ENCODE data around the gene PKN3.
"Not testable (repeated sequence)": the region's sequence is repeated elsewhere in the genome, so short reads cannot be mapped to it uniquely, and the experiment has no call there.

The PKN3 gene

GRCh38 chr9:128702445-128702948 lies at the start of gene PKN3:
TSS of gene PKN3 (plus strand) at chr9:128702503. CDS start at chr9:128702916, 413 bp downstream.
- DNase-seq (ENCODE audit: extremely low spot score, insufficient read length, low read depth) (peak; percentile 93), FAIRE-seq (no peak)

GRCh38 chr9:128653908-128654307 lies 48.4 kb upstream of the PKN3 start:
- DNase-seq (ENCODE audit: extremely low spot score, insufficient read length, low read depth) (no peak), FAIRE-seq (no peak)

DNA sequence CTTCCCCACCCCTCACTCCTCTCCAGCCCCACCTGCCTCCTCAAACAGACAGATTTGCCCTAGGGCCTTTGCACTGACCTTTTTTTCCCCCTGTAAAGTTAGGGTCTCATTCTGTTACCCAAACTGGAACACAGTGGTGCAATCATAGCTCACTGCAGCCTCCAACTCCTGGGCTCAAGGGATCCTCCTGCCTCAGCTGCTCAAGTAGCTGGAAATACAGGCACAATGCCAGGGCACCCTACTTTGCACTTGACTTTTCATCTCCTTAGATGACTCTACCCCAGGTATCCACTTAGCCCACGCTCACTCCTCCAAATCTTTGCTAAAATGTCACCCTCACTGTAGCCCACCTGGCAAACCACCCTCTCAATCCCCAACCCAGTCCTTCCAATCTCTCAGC lies 47.8 kb upstream of the PKN3 start:
- FAIRE-seq (no peak), DNase-seq (ENCODE audit: extremely low spot score, insufficient read length, low read depth) (no peak)

DNA sequence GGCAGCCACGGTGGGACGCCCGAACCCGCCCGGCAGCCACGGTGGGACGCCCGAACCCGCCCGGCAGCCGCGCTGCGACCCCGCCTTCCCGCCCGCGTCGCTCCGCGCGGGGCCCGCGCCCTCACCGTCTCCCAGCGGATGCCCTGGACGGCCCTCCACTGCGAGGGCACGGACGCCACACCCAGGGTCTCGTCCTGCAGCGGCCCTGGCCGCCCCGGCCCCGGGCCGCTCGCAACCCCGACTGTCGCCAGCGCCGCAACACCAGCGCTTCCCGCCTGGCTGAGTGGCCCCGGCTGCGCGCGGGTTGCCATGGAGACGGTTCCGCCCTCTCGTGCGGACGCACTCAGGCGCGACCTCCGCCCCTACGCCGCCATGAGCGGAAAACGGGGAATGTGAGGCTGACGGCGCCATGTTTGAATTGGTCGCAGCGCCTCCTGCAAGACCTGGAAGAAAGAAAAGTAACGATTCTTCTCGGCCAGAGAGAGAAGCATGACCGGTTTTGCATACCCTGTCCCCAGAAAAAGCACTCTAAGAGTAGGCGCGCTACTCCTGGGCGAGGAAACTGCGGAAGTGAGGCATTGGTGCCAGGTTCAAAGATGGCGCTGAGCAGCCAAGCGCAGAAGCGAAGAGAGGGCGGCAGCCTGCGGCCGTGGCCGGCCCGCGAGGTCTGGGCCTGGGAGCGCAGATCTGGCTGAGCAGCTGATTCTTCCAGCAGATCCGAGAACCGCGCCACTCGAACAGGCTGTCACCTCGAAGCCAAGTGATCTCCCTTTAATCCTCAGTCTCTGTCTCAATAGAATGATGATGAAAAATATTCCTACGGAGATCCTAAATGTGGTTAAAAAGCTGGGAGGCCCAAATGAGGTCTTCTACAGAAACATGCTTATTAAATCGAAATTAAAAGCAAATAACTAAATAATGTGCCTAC lies 45.6 kb upstream of the PKN3 start, which contains the start of gene DYNC2I2:
TSS of gene DYNC2I2 (minus strand) at position 432 of the 928 bp plus-strand sequence. CDS start at position 311, 121 bp downstream.
- DNase-seq (ENCODE audit: extremely low spot score, insufficient read length, low read depth) (peak; percentile 69), FAIRE-seq (peak; percentile 79)

DNA sequence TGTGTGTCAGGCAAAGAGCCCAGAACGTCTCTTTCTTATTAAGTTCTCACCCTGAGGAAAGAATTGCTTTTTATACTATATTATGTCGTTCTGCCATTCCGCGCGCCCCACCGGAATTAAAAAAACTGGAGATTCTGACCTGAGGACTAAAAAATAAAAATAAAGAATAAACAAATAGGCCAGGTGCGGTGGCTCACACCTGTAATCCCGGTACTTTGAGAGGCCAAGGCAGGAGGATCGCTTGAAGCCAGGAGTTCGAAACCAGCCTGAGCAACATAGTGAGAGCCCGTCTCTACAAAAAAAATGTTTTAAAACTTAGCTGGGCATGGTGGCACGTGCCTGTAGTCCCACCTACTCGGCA lies 45.0 kb upstream of the PKN3 start:
- FAIRE-seq (no peak), DNase-seq (ENCODE audit: extremely low spot score, insufficient read length, low read depth) (no peak)

GRCh38 chr9:128657796-128658195 lies 44.5 kb upstream of the PKN3 start:
- no peak for DNase-seq (ENCODE audit: extremely low spot score, insufficient read length, low read depth)
- FAIRE-seq = no peak

GRCh38 chr9:128666481-128666941 lies 35.8 kb upstream of the PKN3 start:
- not testable (repeated sequence) for FAIRE-seq; DNase-seq (ENCODE audit: extremely low spot score, insufficient read length, low read depth)

- FAIRE-seq (no peak), DNase-seq (ENCODE audit: extremely low spot score, insufficient read length, low read depth) (no peak)
Observed at GRCh38 chr9:128669786-128670185, 32.5 kb upstream of the PKN3 start.

DNA sequence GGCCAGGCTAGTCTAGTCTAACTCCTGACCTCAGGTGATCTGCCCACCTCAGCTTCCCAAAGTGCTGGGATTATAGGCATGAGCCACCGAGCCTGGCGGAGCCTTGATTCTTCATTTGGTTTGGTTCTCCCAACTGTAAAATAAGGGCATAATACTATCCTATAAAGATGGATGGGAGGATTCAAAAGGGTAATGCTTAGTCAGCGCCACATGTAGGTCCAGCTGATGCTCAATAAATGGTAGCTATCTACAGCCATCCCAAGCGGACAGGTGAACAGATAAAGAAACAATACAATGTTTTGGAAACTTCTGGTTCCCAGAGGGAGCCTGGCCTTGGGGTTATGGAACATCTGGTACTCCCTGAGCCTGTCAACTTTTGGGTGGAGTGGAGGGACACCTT lies 26.9 kb upstream of the PKN3 start:
- DNase-seq (ENCODE audit: extremely low spot score, insufficient read length, low read depth) (no peak), FAIRE-seq (no peak)

DNA sequence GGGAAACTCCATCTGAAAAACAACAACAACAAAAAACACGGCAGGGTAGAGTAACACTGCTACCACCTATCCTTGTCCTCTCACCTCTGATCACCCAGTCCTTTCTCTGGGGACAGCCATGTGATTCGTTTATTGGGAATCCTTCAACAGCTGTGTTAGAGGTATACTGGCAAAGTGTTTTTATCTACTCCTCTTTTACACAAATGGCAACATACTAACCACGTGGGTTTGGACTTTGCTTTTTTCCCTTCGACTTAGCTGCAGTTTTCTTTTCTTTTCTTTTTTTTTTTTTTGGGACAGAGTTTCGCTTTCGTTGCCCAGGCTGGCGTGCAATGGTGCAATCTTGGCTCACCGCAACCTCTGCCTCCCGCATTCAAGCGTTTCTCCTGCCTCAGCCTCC lies 24.5 kb upstream of the PKN3 start:
- no peak for DNase-seq (ENCODE audit: extremely low spot score, insufficient read length, low read depth)

DNA sequence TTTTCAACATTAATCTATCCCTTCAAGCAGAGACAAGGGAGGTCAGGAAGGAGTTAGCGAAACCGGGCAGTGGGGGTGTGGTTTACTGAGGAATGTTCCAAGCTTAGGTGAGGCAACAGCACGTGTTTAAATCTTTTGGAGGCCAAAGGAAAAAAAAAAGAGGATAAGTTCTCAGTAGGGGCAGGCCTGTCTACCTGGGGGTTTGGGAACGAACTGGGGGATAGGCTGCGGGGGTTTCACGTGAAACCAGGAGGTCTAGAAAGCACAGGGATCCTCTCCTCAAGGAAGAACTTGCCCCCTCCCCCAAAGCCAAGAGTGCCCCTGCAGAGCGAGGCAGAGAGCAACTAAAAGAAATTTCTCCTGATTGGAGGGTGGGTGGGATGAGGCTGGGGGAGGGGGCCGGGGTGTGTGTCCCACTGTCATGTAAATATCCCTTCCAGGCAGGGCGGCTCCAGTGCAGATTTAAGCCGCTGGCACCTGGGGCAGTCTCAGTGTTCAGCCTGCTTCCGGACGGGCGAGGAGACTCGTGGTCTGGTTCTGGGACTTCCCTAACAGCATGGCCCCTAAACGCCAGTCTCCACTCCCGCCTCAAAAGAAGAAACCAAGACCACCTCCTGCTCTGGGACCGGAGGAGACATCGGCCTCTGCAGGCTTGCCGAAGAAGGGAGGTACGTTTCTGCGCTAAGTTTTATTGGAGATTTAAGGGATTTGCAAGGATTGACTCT lies 18.8 kb upstream of the PKN3 start:
- DNase-seq (ENCODE audit: extremely low spot score, insufficient read length, low read depth) (no peak), FAIRE-seq (peak; percentile 59)

More for the DNA sequence above, 24.5 kb upstream of the PKN3 start:
- no peak for FAIRE-seq

GRCh38 chr9:128684065-128684324 lies 18.3 kb upstream of the PKN3 start:
- FAIRE-seq (no peak), DNase-seq (ENCODE audit: extremely low spot score, insufficient read length, low read depth) (no peak)

- FAIRE-seq = peak; percentile 90
- DNase-seq (ENCODE audit: extremely low spot score, insufficient read length, low read depth) = peak; percentile 67
Observed at GRCh38 chr9:128684325-128685199, 17.7 kb upstream of the PKN3 start.

GRCh38 chr9:128685636-128686489 lies 16.4 kb upstream of the PKN3 start:
- FAIRE-seq (peak; percentile 62), DNase-seq (ENCODE audit: extremely low spot score, insufficient read length, low read depth) (no peak)

GRCh38 chr9:128687453-128687852 lies 14.8 kb upstream of the PKN3 start:
- no peak for DNase-seq (ENCODE audit: extremely low spot score, insufficient read length, low read depth)
- FAIRE-seq = no peak

DNA sequence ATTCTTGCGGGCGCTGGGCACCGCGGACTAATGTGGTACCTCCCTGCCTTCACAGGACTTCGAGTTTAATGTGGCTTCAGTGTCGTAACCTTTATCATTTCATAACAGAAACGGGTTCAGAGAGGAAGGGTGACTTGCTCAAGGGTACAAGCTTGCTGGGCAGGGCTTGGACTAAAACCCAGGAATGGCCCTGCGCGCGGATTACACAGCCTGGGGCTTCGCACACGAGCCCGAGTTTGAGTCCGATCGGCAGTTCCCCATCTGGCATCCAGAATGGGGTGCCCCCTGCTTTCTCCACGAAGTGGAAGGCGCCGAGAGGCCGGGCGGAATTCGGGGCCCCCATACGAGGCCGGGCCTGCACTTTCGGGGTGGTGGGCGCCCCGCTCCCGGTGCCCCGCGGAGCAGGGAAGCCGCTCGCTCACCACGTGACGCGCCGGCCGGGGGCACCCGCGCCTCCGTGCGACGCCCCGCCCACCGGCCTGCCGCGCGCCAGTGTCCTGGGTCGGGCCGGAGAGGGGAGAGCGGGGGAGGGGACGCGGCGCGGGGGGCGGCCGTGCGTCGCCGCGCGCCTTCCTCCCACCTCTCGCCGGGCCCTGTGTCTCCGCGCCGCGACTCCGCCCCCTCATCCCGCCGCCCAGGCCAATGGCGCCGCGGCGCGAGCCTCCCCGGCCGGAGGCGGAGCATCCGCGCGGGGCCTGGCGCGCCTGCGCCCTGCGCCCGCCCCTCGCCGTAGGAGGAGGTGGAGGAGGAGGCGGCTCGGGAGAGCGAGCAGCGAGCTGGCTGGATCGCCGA lies 13.6 kb upstream of the PKN3 start, which contains the start of gene SET:
TSS of gene SET (plus strand) at position 722 of the 792 bp plus-strand sequence. CDS start 361 bp downstream, outside the sequence.
- DNase-seq (ENCODE audit: extremely low spot score, insufficient read length, low read depth) = peak; percentile 94
- peak; percentile 89 for FAIRE-seq

DNA sequence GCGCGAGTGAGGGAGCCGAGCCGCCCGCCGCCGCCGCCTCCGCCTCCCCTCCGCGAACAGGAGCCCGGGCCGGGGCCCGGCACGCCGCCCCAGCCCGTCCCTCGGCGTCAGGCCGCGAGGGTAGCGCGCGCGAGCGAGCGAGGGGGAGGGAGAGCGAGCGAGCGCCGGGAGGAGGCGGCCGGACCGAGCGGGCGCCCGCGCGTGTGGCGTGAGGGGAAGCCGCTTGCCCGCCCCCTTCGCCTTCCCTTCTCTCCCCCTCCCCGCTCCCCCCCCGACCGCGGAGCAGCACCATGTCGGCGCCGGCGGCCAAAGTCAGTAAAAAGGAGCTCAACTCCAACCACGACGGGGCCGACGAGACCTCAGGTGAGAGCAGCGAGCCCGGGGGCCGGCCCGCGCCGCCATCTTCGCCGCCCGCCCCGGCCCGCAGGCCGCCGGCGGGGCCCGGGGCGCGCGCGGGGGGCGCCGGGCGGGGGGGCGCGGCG lies 13.0 kb upstream of the PKN3 start:
- no peak for FAIRE-seq

More for the DNA sequence above, 13.0 kb upstream of the PKN3 start:
- DNase-seq (ENCODE audit: extremely low spot score, insufficient read length, low read depth) = no peak

Data from GM18507 (cell line).